Activated CD4-positive, alpha-beta T cell treated with anti-CD3 and anti-CD28 coated beads, Interleukin-2, Interleukin-6, amounts not matched to agents 100 ng/mL and 50 ng/mL, durations not matched to agents 16 hours and 8 hours (primary cell): Measurements from ENCODE around the gene GADL1.

Experiments
- DNase-seq: peaks from one replicate; pipeline ENCODE4 v3.0.0-alpha.2; 2020

The GADL1 gene

GRCh38 chr3:30691249-30691880, 203.1 kb downstream of the GADL1 start:
- no peak for DNase-seq

- DNase-seq = no peak
Observed at GRCh38 chr3:30690199-30690598, 204.3 kb downstream of the GADL1 start.

GRCh38 chr3:30688776-30689641, 205.5 kb downstream of the GADL1 start:
- peak; percentile 60 for DNase-seq

- DNase-seq = no peak
Observed at GRCh38 chr3:30687930-30688570, 206.4 kb downstream of the GADL1 start.

GRCh38 chr3:30686799-30687198, 207.7 kb downstream of the GADL1 start:
- no peak for DNase-seq

GRCh38 chr3:30686176-30686575, 208.3 kb downstream of the GADL1 start:
- no peak for DNase-seq

GRCh38 chr3:30685267-30685667, 209.2 kb downstream of the GADL1 start:
- peak; percentile 72 for DNase-seq

GRCh38 chr3:30684356-30684755, 210.1 kb downstream of the GADL1 start:
- DNase-seq = no peak

GRCh38 chr3:30683769-30684168, 210.7 kb downstream of the GADL1 start:
- no peak for DNase-seq

- peak; percentile 57 for DNase-seq
Observed at GRCh38 chr3:30682434-30683155, 211.9 kb downstream of the GADL1 start.

- no peak for DNase-seq
Observed at GRCh38 chr3:30681649-30682211, 212.7 kb downstream of the GADL1 start.

- DNase-seq = no peak
Observed at GRCh38 chr3:30680789-30681648, 213.4 kb downstream of the GADL1 start.

- DNase-seq = no peak
Observed at GRCh38 chr3:30679045-30679444, 215.4 kb downstream of the GADL1 start.

GRCh38 chr3:30677347-30677685, 217.1 kb downstream of the GADL1 start:
- DNase-seq = no peak

- DNase-seq = no peak
Observed at GRCh38 chr3:30676424-30677346, 217.8 kb downstream of the GADL1 start.
